Left kidney (tissue), 2 donors: ENCODE data around the gene MKNK1. TPM values are rescaled to one million over a fixed set of nuclear protein-coding genes. Genes with fewer than 3 reads are reported as not detected.

Experiments used
- DNase-seq: peaks from one replicate; pipeline ENCODE4 v3.0.0-alpha.2; 2013
- polyA plus RNA-seq: library from polyadenylated mRNA; unstranded; fragments of 120-200 nt; gene quantifications from one replicate; pipeline ENCODE4 v1.2.1, GENCODE V29; 2013; ENCODE audit not compliant: insufficient read length

The MKNK1 gene
- polyA plus RNA-seq, 1 donor: 37.2 TPM

DNA sequence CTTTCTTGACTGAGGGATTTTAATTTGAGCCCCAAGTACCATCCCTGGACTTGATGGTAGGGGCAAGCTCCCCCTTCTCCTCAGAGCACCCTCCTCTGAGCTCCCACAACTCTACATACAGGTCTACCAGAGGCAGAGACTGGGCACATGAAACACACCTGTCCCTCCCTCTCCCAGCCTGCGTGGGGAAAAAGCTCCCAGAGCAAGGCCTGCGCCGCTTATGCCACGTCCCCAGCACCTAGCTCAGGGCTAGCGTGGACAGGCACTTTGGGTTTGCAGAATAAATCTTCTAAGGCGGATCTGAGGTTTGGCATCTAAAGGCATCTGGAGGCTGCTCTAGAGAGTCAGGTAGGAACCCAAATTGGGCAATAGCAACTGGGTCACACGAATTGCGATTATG lies 45.1 kb downstream of the MKNK1 start:
- DNase-seq: no peak

DNA sequence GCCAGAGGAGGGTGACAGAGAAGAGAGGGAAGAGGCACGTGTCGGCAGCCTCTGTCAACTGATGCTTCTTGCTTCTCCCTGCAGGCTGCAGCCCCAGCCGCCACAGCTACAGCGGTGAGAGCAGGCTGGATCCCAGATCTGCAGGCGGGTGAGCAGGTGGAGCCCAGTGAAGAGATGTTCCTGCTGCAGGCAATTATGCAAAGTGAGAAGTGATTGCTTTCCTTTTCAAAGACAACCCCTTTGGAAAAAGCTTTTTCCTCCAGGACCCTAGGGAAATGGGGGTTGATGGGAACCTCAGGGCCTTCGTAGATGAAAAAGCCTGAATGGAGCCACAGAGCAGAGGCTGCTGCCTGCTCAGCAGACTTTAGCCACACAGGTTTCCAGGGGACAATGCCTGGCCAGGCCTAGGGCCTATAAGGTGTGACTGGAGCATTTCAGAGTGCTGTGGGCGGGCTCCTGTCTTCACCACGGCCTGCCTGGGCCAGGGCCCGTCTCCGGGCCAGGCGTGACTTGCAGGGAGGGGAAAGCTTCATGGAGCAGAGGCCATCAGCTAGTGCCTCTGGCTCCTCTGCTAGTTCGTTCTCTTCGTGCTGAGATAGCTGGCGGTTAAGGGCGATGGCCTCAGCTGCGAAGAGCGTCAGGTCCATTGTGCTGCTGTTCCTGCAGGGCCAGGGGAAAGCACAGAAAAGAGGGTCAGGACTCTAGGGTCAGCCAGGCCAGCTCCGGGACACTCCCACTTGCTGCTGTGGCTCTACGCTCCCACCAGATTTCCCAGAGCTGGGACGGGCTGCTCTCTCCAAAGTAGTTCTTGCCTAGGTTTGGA lies 45.7 kb downstream of the MKNK1 start:
- no peak for DNase-seq

DNA sequence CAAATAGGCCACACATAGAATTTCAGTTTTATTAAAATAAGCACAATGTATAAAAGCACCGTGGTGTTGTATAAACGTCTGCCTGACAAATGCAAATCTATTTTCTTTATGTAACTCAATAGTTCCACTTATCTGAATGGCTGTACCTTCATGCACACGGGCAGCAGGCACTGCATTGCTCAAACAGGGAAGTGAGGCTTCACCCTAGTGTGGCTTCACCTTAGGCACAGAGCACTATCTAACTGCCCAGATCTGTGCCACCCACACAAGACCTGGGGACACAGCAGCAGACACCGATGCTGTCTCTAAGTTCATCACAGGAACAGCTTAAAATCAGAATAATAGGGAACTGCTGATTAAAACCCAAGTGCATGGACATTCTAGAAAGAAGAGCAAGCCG lies 46.7 kb downstream of the MKNK1 start:
- no peak for DNase-seq

DNA sequence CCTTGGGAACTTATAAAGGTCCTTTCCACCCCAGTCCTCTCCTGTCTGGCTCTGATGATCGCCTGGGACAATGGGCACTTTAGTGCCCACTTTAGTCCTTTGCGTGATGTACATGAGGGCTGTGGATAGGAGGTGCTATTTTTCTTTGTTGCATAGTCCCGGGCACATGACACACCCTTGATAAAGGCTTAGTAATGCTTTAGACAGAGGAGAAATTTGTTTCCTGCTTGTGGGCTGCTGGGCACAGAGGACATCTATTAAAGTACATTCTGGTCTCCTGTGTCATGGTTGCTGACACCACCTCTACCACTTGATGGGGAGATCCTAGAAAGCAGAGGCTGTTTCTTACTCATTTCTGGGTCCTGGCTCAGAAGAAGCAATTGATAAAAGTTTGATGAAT lies 47.2 kb downstream of the MKNK1 start:
- DNase-seq: no peak

DNA sequence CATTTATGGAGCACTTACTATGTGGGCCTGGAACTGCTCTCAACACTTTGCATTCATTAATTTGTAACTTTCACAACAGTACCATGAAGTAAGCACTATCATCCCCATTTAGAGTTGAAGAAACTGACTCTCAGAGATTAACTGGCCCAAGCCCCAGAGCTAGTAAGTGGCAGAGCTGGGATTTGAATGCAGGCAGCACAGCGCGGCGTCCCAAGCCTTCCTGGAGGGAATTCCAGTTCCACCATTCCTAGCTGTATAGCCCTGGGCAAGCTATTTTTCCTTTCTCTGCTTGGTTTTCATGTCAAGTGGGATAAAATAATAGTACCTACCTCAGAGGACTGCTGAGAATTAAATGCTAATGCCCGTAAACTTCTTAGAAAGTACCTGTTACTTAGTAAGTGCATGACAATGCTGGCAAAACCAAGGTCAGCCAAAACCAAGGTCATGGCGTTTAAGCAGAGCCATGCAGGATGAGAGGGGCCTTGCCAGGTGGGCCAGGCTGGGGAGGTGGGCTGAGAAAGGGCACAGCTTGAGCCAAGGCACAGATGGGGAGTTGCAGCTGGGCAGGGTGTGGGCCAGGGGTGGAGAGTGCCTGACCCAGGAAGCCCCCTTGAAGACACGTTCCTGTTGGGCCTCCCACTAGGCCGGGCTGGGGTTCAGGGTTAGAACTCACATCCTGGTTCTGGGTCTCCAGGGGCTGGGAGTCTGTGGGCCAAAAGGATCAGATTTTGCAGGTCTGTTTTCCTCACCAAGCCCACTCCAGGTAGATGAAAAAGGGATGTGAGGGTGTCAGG lies 48.0 kb downstream of the MKNK1 start:
- DNase-seq: no peak

DNA sequence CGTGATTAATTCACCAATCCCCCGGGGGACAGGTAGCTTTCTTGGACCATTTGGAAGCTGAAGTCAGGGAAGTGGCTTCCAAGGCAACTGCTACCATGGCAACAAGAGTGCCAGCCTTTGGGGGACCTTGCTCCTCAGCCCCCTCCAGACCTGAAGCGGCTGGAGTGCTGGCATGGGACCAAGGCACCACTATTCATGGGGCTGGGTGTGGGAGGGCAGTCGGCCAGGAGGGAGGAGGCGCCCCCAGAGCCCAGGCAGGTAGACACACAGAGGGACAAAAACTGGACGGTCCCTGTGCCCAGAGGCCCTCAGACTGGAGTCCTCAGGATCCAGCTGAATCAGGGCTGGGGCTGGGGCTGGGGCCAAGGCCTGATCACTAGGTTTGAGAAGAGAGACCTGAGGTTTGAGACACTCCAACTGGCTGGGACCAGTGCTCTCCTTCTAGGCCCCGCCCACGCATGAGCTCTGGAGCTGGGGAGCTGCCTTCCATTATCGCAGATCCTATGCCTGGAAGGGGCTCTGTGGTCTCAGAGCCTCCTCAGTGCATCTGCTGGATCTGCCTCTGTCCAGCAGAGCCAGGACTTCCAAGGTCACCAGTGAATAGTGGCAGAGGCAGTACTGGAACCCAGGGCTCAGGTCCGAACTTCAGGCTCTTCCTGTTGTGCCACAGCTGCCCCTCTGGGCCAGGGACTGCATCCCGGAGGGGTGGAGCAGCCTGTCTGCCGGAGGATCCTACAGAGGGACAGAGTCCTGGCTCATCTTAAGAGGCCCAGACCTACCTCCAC lies 49.3 kb downstream of the MKNK1 start:
- DNase-seq: no peak

DNA sequence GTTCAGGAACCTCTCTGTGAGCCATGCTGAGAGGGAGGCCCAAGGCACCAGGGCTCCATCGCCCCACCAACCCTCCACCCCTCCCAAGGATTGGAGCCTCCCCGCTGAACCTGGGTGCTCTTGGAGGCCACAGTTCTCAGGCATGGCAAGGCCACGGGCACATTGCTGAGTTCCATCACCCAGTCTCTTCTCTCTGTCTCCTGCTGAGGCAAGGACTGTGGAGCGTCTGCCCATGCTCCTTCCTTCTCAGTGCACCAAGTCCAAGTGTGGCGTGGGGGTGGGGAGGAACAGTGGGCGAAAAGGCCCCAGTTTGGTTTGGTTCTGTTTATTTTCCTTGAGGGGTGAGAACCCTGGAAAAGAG lies 49.9 kb downstream of the MKNK1 start:
- DNase-seq: no peak

DNA sequence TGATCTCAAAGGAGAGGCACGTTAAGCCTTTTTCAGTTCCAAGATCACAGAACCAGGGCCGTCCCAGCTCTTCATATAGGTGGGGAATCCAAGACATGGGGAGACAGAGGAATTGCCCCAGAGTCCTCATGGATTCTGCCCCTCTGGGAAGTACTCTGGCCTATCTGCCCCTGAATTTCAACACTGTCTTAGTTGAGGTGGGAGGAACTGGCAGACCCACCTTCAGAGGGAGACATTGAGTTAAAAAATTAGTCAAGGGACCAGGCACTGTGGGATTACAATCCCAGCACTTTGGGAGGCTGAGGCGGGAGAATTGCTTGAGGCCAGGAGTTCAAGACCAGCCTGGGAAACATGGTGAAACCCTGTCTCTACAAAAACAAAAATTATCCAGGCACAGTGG lies 50.6 kb downstream of the MKNK1 start:
- DNase-seq: no peak

DNA sequence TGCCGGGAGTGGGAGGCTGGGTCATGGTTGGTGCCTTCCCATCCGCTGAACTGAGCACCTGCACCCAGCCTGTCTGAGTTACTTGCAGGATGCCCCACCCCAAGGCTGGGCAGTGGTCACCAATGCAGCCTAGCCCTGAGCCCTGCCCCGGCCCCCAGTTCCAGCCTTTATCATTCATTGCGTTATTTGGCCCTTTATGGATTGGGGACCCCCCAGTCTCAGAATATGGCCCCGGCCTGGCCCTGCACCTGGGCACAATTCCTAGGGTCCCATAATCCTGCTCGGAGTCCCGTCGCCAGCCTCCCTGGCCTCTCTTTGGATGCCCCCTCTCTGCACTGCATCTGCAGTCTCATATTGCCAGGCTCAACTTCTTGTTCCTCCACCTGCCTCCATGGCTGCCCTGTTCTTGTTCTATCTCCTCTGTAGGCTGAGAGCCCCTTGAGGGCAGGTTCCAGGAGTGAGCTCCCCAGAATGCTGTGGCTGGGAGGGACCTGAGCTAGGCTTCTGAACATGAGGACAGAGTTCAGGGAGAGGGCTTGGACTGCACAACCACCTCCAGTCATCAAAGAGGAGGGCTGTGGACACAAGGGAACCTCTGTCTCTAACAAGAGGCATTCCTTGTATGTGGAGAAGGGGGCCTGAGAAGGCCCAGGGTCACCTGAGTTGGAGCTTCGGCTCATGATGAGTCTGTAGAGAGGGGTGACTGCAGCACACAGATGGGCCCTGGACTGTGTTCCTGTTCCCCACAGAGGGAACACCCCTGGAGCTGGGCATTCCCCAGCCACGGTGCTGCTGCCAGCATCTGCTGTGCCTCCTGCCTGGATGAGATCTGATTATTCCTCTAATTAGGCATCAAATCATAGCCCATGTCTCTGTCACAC lies 51.5 kb downstream of the MKNK1 start:
- no peak for DNase-seq

DNA sequence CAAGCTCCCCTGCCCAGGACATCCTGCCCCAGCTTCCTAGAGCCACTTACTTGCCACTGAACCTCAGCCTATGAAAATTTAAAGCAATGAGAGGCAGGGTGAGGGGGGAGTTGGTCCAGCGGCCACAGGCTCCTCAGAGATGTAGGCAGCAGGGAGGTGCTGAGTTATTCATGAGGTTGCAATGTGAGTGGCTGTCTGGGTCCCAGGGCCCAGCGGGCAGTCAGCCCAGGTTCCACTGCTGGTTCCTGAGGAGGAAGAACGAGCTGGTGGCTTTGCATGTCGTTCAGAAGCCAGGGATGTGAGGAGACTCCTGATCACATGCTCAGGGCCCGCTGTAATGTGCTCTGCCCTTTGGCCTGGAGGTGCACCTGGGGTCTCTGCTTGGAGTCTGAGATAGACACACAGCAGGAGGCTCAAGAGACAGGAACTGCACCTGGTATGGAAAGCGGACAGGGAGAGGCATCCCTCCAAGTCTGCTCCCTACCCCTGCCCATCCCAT lies 52.4 kb downstream of the MKNK1 start, which contains the start of gene KNCN:
Gene KNCN (minus strand): TSS at position 51 of the 499 bp plus-strand sequence. CDS start 432 bp downstream, outside the sequence.
- DNase-seq: no peak

DNA sequence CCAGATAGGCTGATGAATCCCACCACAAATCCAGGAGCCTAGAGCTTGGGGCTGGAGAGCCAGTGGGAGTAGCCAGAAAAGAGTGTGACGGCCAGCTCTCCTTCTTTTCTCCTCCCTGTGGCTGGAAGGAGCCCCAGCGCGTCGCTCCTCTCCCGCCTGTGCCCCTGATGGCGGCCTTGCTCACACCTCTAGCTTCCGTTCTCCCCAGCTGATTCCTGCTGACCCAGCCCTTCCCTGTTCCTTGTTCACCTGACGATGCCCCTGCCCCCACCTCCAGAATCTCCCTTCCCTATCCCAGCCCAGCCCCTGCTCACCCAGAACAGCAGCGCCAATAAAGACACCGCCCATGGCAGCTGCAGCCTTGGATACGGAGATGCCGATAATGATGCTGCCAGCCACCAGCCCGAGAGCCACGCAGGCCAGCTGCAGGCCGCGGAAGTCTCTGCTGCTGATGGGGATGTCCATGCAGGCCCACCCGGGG lies 53.3 kb downstream of the MKNK1 start:
- DNase-seq: no peak

DNA sequence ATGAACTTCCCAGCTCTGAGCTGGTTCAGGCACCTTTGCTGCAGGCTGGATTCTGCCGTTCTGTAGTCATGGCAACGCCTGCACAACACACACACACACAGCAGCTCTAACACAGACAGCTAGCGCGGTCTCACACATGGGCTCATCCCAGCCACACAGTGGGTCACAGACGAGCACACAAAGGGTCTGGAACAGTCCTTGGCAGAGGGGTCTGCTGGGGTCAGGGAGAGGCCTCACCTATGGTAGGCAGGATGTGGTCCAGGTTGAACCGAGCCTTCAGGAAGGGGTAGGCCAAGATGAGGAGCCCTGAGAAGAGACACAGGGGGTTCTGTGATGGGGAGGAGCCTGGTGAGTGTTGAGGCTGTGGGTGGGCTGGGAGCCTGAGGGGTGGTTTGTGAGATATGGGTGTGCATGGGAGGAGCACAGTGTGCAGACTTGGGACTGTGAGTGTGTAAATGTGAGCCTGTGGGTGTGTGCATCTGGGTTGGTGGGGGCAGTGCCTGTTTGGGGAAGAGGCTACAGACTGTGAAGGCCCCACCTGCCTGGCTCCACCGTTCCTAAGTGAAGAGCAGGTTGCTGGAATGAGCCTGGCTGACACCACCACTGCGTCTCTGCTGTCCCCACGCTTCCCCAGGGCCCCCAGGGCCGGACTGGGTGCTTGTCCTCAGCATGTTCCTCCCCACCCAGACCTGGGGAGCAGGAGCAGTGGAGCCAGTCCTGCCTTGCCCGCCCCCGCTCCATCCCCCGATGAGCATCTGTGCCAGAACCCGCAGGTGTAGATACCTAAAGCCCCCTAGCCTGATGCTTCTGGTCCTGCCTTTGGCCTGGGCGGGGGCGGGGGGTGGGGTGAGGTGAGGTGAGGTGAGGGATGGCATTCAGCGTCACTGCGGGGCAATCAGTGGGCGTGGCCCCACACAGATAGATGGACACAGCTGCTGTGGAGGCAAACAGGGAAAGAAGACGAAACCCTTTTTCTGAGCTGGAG lies 54.1 kb downstream of the MKNK1 start:
- DNase-seq: no peak

DNA sequence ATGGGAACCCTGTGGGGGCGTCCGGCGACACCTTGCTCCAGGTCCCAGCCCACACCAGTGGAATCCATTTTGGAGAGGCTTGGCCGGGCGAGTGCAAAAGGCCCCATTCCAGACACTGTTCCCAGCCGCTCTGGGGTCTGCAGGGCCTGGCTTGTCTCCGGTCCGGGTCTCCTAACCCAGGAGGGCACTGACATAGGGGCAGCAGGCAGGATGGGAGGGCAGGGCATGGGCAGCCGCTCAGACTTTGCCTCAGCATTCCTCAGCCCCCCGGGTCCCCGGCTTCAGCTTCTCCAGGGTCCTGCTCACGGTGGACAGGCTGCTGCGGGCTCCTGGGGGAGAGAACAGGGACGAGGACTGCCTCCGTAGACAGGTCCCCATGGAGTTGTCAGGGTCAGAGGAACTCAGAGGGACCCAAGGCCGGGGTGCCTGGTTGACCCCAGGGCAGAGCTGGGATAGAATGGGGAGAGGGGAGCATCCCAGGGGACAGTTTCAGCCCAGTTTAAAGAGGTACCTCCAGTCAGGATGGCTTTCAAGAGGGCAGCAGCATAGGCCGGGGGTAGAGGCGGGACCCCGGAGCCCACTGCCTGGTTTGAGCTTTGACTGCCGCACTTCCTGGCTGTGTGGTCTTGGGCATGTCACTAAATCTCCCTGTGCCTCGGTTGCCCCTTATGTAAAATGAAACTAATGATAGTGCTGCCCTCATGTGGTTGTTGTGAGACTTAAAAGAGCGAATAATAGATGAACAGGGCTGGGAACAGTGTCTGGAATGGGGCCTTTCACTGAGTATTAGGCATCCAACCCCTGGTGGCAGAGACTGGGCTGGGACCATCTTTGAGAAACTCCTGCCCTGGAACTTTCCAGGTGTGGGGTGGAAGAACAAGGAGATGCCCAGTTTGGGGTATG lies 56.3 kb downstream of the MKNK1 start:
- DNase-seq: no peak

DNA sequence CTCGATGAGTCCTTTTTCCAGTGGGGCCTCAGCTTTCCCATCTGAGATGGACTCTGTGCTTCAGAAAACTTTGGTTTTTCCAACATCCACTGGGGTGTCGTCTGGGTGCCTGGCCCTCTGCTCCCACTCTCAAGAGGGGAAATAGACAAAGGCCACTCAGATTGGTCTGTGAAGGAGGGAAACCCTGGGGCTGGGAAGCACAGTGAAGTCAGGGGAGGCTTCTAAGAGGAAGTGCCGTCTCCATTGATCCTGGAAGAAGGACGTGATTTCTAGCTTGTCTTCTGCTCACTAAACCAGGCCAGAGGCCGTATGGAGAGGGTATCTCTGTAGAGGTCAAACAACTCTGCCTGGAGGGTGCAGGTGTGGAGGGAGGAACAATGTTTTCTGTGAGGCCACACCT lies 57.9 kb downstream of the MKNK1 start:
- DNase-seq: no peak

DNA sequence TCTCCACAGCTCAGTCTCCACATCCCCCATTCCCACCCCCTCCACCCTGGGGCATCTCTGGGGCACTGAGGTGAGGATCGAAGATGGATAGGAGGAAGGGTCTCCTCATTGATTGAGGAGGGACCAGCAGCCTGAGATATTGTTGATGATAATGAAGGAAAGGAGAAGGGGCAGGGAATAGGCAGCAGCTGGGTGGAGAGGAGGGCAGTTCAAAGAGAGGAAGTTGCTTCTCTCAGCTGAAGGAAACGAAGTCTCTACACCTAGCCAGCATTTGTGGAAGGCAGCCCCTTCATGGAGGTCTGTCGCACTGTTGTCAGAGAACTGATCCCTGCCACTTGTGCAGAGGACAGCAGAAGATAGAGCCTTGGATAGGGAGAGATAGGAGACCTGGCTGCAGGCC lies 58.3 kb downstream of the MKNK1 start:
- no peak for DNase-seq

DNA sequence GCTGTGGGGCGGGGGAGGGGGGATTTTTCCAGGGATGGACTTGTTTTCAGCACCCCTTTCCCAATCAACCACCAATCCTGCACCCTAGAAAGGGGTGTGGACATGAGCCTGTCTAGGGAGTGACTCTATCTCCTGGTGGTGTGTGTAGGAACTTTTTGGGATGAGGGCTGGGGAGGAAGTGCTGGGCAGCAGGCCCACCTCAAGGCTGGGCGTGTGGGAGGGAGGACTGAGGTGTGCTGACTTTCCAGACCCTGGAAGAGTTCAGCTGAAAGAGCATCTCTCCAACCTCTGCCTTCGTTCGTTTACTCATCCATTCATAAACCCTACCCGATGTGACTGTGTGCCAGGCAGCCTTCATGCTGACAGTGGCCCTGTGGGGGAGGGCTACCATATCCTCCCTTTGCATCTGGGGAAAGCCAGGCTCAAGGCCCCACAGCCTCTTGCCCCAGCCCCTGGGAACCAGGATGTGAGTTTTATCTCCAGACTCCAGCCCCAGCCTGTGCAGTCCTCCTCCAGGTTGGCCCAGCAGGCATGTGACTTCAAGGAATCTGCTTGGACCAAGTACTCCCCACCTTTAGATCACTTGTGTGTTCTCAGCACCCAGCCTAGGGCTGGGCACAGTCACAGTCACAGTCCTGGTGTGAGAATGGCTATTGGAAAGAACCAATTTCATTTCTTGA lies 59.4 kb downstream of the MKNK1 start:
- DNase-seq: no peak

DNA sequence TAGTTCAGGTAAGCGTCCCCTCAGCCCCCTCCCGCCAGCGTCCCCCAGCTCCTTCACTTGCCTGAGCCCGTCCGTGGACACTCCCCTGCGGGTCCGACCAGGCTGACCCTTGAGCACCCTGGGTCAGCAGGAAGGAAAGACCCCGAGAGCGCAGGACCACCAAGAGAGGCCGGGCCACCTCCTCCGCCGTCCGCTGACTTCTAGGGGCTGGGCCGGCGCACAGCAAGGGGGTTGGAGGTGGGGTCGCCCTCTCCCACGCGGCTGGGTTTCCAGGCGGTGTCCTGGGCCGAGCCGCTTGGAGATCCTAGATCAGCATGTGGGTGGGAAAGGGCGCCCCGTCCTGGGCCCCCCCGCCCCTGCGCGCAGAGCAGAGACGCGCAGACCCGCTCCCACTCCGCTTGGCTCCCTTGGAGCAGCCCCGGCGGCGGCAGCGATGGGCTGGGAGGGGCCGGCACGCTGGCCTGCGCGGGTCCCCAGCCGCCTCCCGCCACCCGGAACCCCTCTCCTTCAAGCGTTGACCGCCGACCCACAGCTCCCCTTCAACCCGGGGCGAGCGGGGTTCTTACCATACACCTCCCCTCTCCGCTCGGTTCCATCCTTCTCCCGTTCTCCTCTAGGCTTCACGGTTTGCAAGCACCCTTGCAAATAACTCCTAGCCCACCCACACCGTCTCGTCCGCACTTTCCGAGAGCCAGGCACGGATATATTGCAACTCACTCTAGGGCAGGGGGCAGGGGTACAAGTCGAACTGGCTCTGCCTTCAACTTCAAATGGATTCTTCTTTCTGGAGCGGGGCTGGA lies 60.1 kb downstream of the MKNK1 start:
- DNase-seq: no peak
